Right lung (tissue), 5 donors: ENCODE data around the gene IFNK. TPM values are rescaled to one million over a fixed set of nuclear protein-coding genes. Genes with fewer than 3 reads are reported as not detected.

ENCODE experiments used
- DNase-seq, 2 donors: peaks; one replicate each; pipeline ENCODE4 v3.0.0-alpha.2; 2013
- polyA plus RNA-seq, 5 donors: library from polyadenylated mRNA; unstranded; fragments of 120-200 nt; gene quantifications; one replicate each; pipeline versions ENCODE4 v1.2.1 to v1.2.3, GENCODE V29; 2013; ENCODE audit warnings: inconsistent platforms in 1 of 5, low replicate concordance in 1 of 5; ENCODE audit not compliant: insufficient read length in 5 of 5, insufficient read depth in 1 of 5

IFNK gene
- polyA plus RNA-seq, 5 donors, result not detected

DNA sequence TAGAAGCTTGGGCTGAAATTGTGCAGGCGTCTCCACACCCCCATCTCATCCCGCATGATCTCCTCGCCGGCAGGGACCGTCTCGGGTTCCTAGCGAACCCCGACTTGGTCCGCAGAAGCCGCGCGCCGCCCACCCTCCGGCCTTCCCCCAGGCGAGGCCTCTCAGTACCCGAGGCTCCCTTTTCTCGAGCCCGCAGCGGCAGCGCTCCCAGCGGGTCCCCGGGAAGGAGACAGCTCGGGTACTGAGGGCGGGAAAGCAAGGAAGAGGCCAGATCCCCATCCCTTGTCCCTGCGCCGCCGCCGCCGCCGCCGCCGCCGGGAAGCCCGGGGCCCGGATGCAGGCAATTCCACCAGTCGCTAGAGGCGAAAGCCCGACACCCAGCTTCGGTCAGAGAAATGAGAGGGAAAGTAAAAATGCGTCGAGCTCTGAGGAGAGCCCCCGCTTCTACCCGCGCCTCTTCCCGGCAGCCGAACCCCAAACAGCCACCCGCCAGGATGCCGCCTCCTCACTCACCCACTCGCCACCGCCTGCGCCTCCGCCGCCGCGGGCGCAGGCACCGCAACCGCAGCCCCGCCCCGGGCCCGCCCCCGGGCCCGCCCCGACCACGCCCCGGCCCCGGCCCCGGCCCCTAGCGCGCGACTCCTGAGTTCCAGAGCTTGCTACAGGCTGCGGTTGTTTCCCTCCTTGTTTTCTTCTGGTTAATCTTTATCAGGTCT, 49.0 kb downstream of the IFNK start, which contains the start of gene C9orf72:
Gene C9orf72 (minus strand): TSS at position 564 of the 716 bp plus-strand sequence. CDS start 6,361 bp downstream, outside the sequence.
- DNase-seq, result peak in 1 of 2 donors; percentile 78

DNA sequence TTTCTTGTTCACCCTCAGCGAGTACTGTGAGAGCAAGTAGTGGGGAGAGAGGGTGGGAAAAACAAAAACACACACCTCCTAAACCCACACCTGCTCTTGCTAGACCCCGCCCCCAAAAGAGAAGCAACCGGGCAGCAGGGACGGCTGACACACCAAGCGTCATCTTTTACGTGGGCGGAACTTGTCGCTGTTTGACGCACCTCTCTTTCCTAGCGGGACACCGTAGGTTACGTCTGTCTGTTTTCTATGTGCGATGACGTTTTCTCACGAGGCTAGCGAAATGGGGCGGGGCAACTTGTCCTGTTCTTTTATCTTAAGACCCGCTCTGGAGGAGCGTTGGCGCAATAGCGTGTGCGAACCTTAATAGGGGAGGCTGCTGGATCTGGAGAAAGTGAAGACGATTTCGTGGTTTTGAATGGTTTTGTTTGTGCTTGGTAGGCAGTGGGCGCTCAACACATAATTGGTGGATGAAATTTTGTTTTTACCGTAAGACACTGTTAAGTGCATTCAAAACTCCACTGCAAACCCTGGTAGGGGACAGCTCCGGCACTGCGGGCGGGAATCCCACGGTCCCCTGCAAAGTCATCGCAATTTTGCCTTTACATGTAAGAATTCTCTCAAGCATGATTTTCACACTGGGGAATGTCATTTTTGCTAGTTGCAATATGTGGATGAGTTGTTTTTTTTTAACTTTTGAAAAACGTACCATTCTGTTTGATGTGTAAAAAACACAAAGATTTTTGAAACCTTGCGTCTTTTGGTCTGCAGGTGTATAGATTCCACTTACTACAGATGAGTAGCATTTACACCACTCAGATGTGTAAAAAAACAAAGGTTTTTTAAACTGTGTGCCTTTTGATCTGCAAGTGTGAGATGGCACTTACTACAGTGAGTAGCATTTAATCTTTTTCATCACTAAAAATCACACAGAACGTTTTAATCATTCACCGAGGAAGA, 49.8 kb downstream of the IFNK start:
- DNase-seq, result peak; percentile 93 to 95

Other genes starting within 250 kb of the IFNK start
- under 1 TPM in 4 of 5 donors, not detected in 1; 0.44 to 0.52 (median 0.48) TPM for gene EQTN, start 227.1 kb upstream of the IFNK start, polyA plus RNA-seq
- gene MOB3B, start 5.5 kb downstream of the IFNK start, polyA plus RNA-seq, result 10 to 100 TPM; 13.2 to 19.1 (median 15.8) TPM
- gene C9orf72, start 49.2 kb downstream of the IFNK start, polyA plus RNA-seq, result 10 to 100 TPM; 16.9 to 33.6 (median 24.0) TPM